ENCODE results near the gene KRTAP19-3. TPM values are rescaled to one million over a fixed set of nuclear protein-coding genes. Genes with fewer than 3 reads are reported as not detected.

KRTAP19-3 gene
- total RNA-seq, 1 experiment from 2014 or later = not detected

DNA sequence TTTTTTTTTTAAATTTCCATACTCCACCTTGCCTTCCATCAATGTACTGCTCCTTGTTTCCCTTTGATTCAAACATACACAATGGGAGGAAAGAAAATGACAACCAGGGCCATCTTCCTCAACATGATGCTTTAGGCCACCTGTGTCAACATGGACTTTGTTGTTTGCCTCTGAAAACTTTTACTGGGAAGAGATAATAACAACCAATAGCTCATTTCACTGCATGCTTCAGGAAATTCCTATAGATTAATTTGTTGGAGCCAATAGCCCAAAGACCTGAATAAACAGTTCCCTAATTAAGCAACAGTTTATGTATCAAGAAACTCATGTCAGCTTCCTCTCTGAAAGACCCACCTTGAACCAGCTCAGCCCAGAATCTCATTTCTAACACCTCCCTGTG lies 48.6 kb downstream of the KRTAP19-3 start:
- Mint-ChIP-seq H3K36me3 (ENCODE audit: insufficient read depth, unreplicated experiment) (no peaks in the 10 kb centered on the region), H3K27me3 (ENCODE audit: unreplicated experiment) (no peaks in the 10 kb centered on the region), H3K4me3 (ENCODE audit: low read depth, unreplicated experiment) (no peak overlapping the region), H3K27ac (ENCODE audit: unreplicated experiment) (no peak overlapping the region), H3K9me3 (ENCODE audit: low read depth, unreplicated experiment) (peaks cover 4% of the 10 kb centered on the region), H3K4me1 (ENCODE audit: low read depth, unreplicated experiment) (no peaks in the 10 kb centered on the region)
- CTCF ChIA-PET = no interaction called here
- no TSS peak for BruUV-seq (replicated peaks)
- TF ChIP-seq, protein P1, sequence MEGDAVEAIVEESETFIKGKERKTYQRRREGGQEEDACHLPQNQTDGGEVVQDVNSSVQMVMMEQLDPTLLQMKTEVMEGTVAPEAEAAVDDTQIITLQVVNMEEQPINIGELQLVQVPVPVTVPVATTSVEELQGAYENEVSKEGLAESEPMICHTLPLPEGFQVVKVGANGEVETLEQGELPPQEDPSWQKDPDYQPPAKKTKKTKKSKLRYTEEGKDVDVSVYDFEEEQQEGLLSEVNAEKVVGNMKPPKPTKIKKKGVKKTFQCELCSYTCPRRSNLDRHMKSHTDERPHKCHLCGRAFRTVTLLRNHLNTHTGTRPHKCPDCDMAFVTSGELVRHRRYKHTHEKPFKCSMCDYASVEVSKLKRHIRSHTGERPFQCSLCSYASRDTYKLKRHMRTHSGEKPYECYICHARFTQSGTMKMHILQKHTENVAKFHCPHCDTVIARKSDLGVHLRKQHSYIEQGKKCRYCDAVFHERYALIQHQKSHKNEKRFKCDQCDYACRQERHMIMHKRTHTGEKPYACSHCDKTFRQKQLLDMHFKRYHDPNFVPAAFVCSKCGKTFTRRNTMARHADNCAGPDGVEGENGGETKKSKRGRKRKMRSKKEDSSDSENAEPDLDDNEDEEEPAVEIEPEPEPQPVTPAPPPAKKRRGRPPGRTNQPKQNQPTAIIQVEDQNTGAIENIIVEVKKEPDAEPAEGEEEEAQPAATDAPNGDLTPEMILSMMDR (IDR thresholded peaks at IDR 0.05; ENCODE audit: unreplicated experiment) = no peak
- intact Hi-C loops (cut with micrococcal nuclease; ENCODE audit: unreplicated experiment) = no loop called here
- DNase-seq = no peak

Other genes starting within 250 kb of the KRTAP19-3 start
- gene KRTAP24-1, start 209.1 kb downstream of the KRTAP19-3 start, total RNA-seq (2022) = not detected in 2 replicates
- not detected in 2 replicates for gene KRTAP25-1, start 202.5 kb downstream of the KRTAP19-3 start, total RNA-seq (2022)
- gene KRTAP26-1, start 171.7 kb downstream of the KRTAP19-3 start, total RNA-seq (2022) = not detected in 2 replicates
- not detected in 2 replicates for gene KRTAP27-1, start 154.3 kb downstream of the KRTAP19-3 start, total RNA-seq (2022)
- not detected in 2 replicates for gene KRTAP23-1, start 143.4 kb downstream of the KRTAP19-3 start, total RNA-seq (2022)
- not detected in 2 replicates for gene KRTAP13-2, start 119.7 kb downstream of the KRTAP19-3 start, total RNA-seq (2022)
- not detected in 2 replicates for gene KRTAP13-1, start 96.0 kb downstream of the KRTAP19-3 start, total RNA-seq (2022)
- gene KRTAP13-3, start 66.1 kb downstream of the KRTAP19-3 start, total RNA-seq (2022) = not detected in 2 replicates
- not detected in 2 replicates for gene KRTAP13-4, start 61.8 kb downstream of the KRTAP19-3 start, total RNA-seq (2022)
- gene KRTAP15-1, start 51.7 kb downstream of the KRTAP19-3 start, total RNA-seq (2022) = not detected in 2 replicates
- not detected in 2 replicates for gene KRTAP19-1, start 11.6 kb downstream of the KRTAP19-3 start, total RNA-seq (2022)
- not detected in 2 replicates for gene KRTAP19-2, start 4.6 kb downstream of the KRTAP19-3 start, total RNA-seq (2022)
- gene KRTAP19-4, start 5.2 kb upstream of the KRTAP19-3 start, total RNA-seq (2022) = not detected in 2 replicates
- gene KRTAP19-5, start 10.1 kb upstream of the KRTAP19-3 start, total RNA-seq (2022) = not detected in 2 replicates
- not detected in 2 replicates for gene KRTAP19-6, start 49.9 kb upstream of the KRTAP19-3 start, total RNA-seq (2022)
- gene KRTAP19-7, start 69.3 kb upstream of the KRTAP19-3 start, total RNA-seq (2022) = not detected in 2 replicates
- gene KRTAP22-2, start 98.4 kb upstream of the KRTAP19-3 start, total RNA-seq (2022) = not detected in 2 replicates
- gene KRTAP6-3, start 100.4 kb upstream of the KRTAP19-3 start, total RNA-seq (2022) = not detected in 2 replicates
- not detected in 2 replicates for gene KRTAP6-2, start 106.9 kb upstream of the KRTAP19-3 start, total RNA-seq (2022)
- gene KRTAP22-1, start 109.1 kb upstream of the KRTAP19-3 start, total RNA-seq (2022) = not detected in 2 replicates
- not detected in 2 replicates for gene KRTAP6-1, start 121.9 kb upstream of the KRTAP19-3 start, total RNA-seq (2022)
- not detected in 2 replicates for gene KRTAP20-1, start 124.4 kb upstream of the KRTAP19-3 start, total RNA-seq (2022)
- gene KRTAP20-4, start 128.6 kb upstream of the KRTAP19-3 start, total RNA-seq (2022) = not detected in 2 replicates
- not detected in 2 replicates for gene KRTAP20-2, start 143.2 kb upstream of the KRTAP19-3 start, total RNA-seq (2022)
- not detected in 2 replicates for gene KRTAP20-3, start 150.9 kb upstream of the KRTAP19-3 start, total RNA-seq (2022)
- gene KRTAP21-3, start 226.8 kb upstream of the KRTAP19-3 start, total RNA-seq (2022) = not detected in 2 replicates